LNCaP clone FGC (cell line): ENCODE data around the gene MIOX.
"Not testable (repeated sequence)": the region's sequence is repeated elsewhere in the genome, so short reads cannot be mapped to it uniquely, and the experiment has no call there.

Experiments
- DNase-seq: peaks from one replicate; pipeline ENCODE4 v3.0.0-alpha.2; 2011; ENCODE audit warnings: low read depth
- H3K4me3 ChIP-seq: 2 replicates; pipeline ENCODE4 v1.5.1; 2011; ENCODE audit warnings: mild to moderate bottlenecking, low read depth, low read length, control low read depth
- CTCF ChIP-seq: IDR thresholded peaks from 2 replicates; pipeline ENCODE4 v1.5.1; 2012; ENCODE audit warnings: mild to moderate bottlenecking; ENCODE audit not compliant: control insufficient read depth, insufficient read depth; ENCODE audit errors: extremely low read depth

MIOX gene

GRCh38 chr22:50517495-50518260 is 31.0 kb downstream of the MIOX start:
- TF ChIP-seq CTCF: no peak

DNA sequence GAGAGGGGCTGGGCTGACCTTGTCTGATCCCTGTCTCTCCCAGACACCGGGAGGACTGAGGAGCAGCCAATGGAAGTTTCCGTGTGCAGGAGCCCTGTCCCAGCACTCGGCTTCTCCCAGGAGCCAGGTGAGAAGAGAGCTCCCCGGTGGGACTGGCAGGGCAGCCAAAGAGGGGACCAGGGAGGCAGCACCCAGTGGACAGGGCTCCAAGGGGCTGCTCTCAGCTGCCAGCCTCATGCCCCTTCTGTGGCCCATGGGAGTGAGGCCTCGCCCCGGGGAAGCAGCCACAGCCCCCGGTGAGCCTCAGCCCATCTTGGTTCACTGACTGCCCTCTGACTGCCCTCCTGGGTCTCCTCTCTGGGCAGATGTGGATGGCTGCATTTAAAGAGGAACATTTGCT is 31.9 kb downstream of the MIOX start:
- no peak overlapping the region for H3K4me3 ChIP-seq
- TF ChIP-seq CTCF: no peak
- no peak for DNase-seq

More at GRCh38 chr22:50517495-50518260, 31.0 kb downstream of the MIOX start:
- no peak overlapping the region for H3K4me3 ChIP-seq
- no peak for DNase-seq

- no peak for TF ChIP-seq CTCF
- DNase-seq: no peak
Measured at GRCh38 chr22:50519151-50519550, 32.5 kb downstream of the MIOX start.

DNA sequence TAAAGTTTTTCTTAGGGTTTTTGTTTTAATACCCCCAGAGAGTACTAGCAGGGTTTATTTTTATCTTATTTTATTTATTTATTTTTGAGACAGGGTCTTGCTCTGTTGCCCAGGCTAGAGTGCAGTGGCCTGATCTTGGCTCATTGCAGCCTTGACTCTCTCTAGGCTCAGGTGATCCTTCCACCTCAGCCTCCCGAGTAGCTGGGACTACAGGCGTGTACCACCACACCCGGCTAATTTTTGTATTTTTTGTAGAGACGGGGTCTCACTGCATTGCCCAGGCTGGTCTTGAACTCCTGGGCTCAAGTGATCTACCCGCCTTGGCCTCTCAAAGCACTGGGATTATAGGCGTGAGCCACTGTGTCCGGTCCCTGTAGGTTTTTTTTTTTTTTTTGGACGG is 33.5 kb downstream of the MIOX start:
- not testable (repeated sequence) for H3K4me3 ChIP-seq, DNase-seq

More at GRCh38 chr22:50519151-50519550, 32.5 kb downstream of the MIOX start:
- H3K4me3 ChIP-seq: no peak overlapping the region

DNA sequence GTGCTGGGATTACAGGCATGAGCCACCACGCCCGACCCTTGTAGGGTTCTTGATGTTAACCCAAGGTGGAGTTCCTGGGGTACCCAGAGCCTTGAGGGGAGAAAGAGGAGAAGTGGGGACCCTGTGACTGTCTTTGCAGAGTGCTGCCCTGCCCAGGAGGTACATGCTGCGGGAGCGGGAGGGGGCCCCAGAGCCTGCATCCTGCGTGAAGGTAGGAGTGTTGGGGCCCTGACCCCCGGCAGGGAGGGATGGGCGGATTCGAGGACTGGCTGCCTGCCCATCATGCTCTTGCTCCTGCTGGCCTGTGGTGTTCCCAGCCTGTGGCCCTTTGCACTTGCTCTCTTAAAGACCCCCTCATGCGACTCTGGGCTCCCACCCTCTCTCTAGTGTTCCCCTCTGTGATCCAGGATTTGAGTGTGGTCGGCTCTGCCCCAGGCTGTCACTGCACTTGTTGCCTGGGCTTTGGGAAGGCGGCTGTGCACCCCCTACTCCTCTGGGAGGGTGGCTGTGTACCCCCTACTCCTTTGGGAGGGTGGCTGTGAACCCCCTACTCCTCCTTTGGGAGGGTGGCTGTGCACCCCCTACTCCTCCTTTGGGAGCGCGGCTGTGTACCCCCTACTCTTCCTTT is 34.3 kb downstream of the MIOX start:
- H3K4me3 ChIP-seq: no peak overlapping the region
- no peak for TF ChIP-seq CTCF
- DNase-seq: no peak

- no peak overlapping the region for H3K4me3 ChIP-seq
- no peak for TF ChIP-seq CTCF
- no peak for DNase-seq
Measured at GRCh38 chr22:50521710-50522109, 35.1 kb downstream of the MIOX start.

DNA sequence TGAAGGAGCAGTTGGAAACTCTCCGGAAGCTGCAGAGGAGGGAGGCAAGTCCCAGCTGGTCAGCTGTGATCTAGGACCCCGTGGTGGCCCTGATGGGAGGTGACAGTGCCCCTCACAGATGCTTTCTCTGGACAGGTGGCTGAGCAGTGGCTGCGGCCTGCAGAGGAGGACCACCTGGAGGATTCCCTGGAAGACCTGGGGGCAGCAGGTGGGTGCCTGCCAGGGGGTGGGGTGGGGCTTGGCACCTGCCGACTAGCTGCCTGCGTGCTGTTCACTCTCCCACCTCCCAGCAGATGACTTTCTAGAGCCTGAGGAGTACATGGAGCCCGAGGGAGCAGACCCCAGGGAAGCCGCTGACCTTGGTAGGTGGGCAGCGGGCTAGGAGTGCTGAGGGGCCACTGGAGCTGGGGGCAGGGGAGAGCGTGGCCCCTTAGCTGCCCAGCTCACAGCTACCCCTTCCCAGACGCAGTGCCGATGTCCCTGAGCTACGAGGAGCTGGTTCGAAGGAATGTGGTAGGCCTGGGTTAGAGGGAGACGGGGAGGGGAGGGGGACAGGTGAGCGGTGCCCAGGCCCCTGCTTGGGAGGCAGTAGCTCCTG is 35.6 kb downstream of the MIOX start:
- TF ChIP-seq CTCF: no peak
- H3K4me3 ChIP-seq: no peak overlapping the region
- DNase-seq: no peak
